NK-92 (cell line): ENCODE results near the gene RNF141.

Source experiments
- DNase-seq: peaks from one replicate; lab custom pipeline; 2025; ENCODE audit not compliant: unreplicated experiment; lab: John Stamatoyannopoulos, UW

Gene RNF141

DNA sequence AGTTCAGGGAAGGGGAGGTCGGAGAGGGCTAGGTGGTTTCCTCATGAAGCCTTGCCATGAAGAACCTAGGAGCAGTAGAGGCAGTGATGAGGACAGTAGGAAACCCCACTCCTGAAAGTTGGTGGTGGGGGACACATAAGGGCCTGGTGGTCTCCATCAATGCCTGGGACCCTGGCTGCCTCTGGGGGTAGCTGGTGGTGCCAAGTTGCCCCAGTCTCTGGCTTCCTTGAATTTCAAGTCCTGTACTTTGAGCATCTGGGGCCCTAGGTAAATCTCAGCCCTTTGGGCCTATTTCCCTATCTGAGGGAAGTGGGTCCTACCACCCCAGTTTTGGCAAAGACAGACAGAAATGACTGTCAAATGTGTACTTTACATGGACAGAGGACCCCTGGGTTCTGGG is 57.8 kb downstream of the RNF141 start:
- no peak for DNase-seq

DNA sequence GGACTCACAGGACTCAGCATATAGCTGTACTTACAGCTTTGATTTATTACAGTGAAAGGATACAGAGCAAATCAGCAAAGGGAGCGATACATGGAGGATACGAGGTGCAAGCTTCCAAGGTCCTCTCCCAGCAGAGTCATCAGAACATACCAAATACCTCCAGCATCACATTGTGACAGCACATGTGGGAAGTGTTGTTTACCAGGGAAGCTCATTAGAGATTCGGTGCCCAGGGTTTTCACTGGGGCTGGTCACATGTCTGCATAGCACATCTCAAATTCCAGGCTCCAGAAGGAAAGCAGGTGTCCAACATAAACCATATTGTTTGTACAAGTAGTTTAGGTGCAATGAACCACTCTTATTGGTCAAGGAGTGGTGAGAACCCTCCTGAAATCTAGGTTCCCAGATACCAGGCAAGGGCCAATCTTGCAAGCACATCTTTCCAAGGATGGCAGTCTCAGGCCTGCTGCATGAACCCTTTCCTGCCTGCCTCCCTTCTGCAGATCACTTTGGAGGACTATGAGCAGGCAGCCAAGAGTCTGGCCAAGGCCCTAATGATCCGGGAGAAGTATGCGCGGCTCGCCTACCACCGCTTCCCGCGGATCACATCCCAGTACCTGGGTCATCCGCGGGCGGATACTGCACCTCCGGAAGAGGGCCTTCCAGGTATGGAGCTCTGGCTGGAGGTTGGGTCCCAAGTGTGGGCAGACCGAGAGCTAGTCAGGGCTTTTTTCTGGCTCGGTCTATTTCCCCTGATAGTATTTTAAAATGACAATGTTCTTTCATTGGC is 59.2 kb downstream of the RNF141 start:
- no peak for DNase-seq

DNA sequence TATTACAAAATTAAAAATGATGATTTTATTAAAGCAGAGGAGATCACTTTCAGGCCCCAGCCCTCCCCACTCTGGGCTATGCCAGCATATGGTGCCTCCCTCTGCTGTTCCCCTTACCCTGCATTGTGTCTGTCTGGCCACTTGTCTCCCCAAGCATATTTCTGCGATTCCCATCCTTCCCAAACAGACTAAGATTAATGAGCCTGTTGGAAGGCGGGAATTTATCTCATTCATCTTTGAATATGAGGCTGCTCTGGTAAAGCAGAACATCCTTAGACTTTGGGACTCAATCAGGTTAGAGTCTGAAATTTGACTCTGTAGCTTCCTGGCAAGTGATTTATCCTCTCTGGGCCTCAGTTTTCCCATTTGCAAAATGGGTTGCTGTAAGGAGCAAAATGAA is 60.2 kb downstream of the RNF141 start:
- DNase-seq = no peak

DNA sequence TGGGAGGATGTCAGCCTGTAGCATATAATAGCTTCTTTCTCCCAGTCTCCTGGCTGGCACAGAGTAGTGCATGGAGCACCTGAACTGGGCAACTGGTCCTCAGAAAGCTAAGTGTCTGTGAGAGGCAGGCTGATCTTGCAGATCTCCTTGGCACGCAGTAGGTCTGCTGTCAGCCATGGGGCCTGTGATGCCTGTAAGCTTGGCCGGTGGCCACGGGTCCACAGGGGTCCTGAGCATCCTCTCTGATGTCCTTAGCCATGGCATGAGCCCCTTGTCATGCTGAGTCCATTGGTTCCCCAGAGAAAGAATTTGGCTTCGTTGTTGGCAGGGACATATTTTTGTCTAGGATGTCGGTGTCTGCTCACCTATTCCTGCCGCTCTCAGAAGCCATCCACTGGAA is 61.0 kb downstream of the RNF141 start:
- no peak for DNase-seq

DNA sequence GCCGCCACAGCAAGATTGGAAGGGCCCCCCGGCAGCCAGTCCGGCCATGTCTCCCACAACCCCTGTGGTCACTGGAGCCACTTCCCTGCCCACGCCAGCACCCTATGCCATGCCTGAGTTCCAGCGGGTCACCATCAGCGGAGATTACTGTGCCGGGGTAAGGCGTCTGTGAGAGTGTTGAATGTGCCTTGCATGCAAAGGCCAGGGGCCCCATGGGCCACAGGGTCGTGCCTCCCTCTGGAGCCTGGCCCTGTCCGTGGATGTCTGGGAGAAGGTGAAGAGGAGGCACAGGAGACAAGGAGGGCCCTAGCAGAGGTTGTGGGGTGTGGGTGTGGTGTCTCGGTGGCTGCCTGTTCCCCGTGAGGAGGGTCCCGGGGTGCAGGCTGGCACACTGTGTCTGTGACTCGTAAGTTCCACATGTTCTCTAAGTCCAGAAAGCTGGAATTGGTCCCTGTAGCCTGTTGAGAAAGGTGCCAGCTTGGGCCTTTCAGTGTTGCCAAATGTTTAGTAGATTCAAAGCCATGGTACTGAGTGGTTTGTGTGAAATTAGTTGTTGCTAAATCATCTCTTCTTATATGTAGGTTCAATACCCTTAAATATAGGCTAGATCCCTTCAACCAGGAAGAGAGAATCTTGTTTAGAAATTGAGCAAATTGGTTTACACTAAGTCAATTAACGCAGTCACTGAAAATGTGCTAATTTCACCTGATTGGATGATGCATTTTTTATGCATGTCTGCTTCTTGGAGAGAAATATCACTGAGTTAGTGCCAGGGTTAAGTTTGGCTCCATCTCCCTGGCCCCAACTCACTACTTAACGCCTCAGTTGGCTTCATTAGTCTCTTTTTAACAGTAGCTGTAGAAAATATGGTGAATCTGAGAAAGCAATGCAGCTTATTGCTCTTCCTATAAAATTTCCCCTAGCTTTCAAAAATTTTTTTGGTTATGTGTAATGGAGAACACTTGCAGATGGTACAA is 62.1 kb downstream of the RNF141 start:
- no peak for DNase-seq

DNA sequence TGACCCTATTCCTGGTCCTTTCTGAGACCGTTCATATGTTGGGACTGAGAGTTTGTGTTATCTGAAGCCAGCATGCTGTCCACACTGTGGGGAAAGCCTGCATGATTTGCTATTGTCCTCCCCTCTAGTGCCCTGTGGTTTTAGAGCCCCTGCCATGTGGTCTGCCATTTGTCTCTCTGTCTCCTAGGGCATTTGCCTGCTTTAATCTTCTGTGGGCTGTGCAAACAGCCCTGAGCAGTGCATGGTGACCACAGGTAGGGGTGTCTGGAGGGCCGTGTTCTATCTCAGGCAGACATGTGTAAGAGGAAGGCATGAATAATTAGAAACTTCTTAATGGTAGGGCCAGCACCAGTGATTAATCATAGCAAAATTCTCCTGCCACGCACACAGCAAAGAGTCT is 62.9 kb downstream of the RNF141 start:
- no peak for DNase-seq

DNA sequence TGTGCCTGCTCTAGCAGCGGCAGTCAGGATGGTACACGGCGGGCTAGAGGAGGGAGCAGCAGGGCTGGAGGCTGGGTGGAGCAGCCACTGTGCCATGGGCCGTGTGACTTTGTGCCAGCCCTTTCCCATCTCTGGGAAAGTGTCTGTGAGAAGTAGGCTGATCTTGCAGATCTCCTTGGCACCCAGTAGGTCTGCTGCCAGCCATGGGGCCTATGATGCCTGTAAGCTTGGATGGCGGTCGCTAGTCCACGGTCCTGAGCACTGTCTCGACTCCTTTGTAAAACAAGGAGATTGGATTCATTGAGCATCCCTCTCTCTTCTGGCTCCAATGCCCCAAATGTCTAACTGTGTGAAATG is 63.3 kb downstream of the RNF141 start:
- no peak for DNase-seq

DNA sequence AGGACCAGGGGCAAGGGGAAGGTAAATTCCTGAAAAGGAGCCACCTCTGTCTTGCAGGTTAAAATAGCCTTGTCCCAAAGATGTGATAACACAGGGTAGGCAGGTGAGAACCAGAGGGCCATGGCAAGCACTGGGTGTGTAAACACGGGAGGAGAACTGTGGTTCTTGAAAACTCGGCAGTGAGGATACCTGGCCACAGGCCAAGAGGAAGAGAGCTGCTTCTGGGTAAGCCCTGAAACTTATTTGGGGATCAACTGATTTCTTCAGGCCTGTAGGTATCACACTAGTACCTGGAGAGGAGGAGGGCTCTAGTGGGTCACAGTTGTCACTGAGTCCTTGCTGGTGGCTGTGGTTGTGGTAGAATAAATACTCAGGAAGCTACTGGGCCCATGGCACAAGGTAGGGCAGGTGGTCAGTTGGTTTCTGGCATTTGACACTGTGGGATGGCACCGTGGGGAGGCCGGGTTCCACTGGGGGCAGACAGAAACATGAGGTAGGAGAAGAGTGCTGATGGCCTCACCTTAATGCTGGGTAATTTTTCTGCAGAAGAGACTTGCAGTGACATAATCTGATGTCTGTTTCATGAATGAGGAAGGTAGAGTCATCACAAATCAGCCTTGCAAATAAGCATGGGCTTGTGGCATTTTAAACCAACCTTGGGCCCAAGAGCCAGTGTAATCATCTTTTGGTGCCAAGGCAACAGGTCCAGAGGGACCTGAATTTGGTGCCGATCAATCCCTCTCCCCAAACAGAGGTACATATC is 63.9 kb downstream of the RNF141 start:
- no peak for DNase-seq

DNA sequence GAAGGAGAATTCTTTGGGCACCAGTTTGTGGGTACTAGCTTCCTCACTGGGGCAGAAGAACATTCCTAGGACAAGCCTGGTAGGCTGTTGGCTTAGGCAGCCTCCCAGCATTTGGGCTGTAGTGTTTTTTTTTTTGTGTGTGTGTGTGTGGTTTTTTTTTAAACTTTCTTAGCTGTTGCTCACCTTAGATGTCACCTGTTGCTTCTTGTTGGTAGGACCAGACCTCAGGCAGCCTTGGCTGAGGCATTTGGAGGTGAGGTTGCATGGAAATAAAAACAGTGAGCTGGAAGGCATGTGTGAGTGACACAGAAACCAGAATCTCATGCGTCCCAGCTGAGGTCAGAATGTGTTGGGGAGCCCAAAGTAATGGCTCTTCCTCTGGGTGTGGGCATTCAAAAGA is 64.6 kb downstream of the RNF141 start:
- DNase-seq = no peak

DNA sequence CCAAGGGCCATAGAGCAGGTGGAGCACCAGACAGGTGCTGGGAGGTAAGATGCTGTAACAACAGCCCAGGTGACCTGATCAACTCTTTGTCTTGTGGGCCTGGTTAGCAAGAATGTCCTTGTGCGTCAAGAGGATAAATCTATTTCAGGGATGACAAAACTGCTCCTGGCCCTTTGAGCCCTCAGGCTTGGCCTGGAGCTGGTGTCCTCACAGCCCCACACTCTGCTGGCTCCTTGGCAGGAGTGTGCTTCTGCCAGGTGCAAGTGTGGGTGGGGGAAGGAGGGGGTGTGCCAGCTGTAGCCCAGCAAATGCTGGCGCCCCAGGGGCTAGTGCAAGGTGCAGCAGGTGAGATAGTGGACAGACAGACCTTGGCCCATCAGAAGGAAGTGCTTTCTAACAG is 66.4 kb downstream of the RNF141 start:
- DNase-seq = no peak

DNA sequence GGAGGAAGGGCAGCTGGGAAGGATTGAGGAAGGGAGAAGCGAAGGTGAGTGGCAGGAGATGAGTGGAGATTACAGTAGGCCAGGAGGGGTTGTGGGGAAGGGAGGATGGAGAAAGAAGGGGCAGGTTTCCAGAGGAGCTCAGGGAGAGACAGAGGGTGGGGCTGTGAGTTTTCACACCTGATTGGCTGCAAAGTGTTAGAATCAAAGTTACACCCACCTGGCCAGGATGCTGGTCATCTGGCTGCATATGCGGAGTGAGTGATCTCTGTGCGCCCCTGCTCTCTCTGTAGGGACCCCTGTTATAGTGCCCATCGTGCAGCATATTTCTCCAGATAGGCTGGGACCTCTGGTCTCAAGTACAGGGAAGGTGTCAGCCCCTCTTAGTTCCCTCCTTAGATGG is 67.6 kb downstream of the RNF141 start:
- no peak for DNase-seq

DNA sequence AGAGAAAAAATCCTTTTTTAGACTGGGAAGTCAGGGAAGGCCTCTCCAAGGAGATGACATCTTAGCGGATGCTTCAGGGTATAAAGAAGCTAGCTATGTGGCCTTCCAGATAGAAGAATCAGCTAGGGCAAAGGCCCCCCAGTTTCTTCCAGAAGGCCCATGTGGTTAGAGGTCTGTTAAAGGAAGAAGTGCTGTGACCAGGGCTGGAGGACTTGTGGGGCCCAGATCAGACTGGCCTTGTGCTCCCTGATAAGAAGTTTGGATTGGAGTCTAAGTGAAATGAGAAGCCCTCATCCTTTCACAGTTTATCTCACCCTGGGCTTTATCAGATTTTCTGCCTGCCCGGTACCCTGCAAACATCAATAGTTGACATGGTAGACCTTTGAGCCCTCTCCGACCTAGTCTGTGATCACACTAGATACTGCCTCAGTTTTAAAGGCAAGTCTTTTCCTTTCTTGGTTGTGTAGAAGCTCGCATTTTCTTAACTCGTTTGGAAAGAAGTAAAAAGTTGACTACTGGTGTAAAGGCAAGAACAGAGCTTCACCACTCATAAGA is 78.2 kb downstream of the RNF141 start:
- no peak for DNase-seq
